B cell (primary cell): Measurements from ENCODE around the gene AIFM1.

Source experiments
- CTCF ChIP-seq: fragments of 200-600 bp; IDR thresholded peaks from one replicate; pipeline ENCODE4 v1.8.0; 2022; ENCODE audit warnings: antibody characterized with exemption, mild to moderate bottlenecking
- EZH2 ChIP-seq: IDR thresholded peaks from 2 replicates; pipeline ENCODE4 v1.6.1; 2012; ENCODE audit warnings: borderline replicate concordance, low read depth, mild to moderate bottlenecking, moderate library complexity, low read length; ENCODE audit not compliant: insufficient read depth, poor library complexity, severe bottlenecking

GRCh38 chrX:130082244-130083106 is 83.2 kb downstream of the AIFM1 start:
- TF ChIP-seq CTCF, result peak; percentile 63
- TF ChIP-seq EZH2, result no peak
